Superior temporal gyrus (tissue), 1 donor: ENCODE results near the gene SLC2A13.
"Not testable (repeated sequence)": the region's sequence is repeated elsewhere in the genome, so short reads cannot be mapped to it uniquely, and the experiment has no call there.

ENCODE experiments used
- DNase-seq: peaks from one replicate; pipeline ENCODE4 v3.0.0-alpha.2; 2016; ENCODE audit errors: extremely low spot score

The SLC2A13 gene

DNA sequence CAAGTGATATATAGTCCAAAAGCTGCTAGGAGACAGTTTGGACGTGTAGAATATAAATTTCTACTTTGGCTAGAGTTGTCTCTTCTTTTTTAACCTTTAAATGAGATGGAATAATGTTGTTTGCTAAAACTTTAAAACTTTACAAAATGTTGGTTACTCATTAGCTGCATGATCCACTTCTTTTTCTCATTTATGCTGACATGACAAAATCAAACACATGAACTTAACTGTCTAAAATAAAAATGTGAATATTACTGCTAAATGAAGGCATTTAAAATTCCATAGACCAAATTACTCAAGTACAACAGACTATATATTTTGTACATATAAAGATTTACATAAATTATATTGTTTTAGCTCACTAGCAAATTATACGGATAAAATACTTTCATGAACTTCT, 350.4 kb downstream of the SLC2A13 start:
- no peak for DNase-seq

DNA sequence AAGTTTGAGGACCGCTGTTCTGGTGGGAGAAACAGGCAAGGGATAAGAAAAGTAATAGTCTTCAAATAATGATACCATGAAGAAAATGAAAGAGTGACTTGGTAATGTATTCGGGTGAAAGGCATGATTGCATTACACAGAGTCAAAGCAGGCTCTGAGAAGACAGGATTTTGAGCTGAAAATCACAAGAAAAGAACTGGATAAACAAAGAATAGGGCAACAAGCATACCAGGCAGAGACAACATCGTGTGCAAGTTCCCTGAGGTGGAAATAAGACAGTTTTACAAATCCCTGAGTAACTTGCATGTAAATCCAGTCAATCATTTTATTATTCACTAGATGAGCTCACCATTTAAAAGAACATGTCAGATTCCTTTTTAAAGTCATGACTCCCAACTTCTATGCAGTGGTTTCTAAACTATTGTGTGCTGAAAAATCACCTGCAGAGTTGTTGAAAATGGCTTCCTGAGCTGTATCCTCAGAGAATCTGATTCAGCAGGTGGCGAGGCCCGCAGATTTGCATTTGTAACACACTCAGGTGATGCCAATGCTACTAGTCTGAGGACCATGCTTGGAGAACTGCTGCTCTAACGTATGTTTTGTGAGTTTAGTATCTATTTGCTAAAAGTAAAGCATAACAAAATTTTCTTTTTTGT, 353.3 kb downstream of the SLC2A13 start:
- DNase-seq, result no peak

- not testable (repeated sequence) for DNase-seq
Observed at GRCh38 chr12:39746151-39746550, 359.7 kb downstream of the SLC2A13 start.

GRCh38 chr12:39743655-39744054, 362.2 kb downstream of the SLC2A13 start:
- no peak for DNase-seq

DNA sequence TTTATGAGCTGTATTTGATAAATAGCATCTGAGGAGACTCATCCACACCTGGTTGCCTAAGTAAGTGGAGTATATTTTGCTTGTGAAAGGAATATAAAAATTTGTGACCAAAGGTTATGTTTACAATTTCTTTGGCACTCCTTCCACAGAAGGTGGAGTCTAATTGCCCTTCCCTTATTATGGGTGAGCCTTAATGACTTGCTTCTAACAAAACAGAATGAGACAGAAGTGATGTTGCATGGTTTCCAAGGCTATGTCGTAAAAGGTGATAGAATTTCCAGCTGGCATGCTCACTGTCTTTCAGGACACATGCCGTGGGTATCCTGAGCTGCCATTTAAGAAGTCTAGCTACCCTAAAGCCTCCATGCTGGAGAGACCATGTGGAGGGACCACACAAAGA, 369.5 kb downstream of the SLC2A13 start:
- DNase-seq, result no peak

DNA sequence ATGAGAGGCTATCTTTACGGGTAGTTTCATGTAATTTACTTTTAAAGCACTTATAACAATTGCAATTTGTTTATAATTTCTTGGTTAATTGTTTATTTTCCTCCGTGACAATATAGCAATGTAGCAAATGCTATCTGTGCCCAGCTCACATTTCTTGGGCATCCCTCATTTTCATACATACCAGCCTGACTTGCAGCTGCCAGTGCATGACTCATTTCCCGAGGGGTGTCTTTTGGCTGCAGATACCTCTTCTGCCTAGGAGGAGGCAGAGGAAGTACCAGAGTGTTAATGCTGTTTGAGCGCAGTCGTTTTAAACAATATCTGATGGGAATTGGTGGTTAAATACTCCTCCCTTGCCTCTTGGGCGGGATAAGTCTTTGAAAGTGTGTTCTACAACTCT, 382.1 kb downstream of the SLC2A13 start:
- no peak for DNase-seq

DNA sequence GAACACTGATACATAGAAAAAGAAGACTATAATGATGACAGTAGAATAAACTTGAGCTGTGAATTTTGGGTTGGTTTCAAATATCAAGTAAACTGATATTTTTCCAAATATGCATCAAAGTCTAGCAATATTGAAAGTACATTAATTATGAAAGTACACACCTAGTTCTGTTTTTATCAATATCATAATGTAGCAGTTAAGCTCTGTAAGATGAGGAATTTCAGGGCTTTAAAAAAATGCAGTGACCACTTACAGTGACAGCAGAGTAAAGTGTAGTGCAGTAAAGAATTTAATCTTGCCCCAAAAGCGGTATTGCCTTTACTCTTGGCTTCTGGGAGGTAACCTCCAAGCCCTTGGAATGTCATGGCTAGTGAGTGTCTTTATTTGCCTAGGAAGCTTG, 383.4 kb downstream of the SLC2A13 start:
- no peak for DNase-seq

- DNase-seq, result no peak
Observed at GRCh38 chr12:39713552-39713951, 392.3 kb downstream of the SLC2A13 start.

GRCh38 chr12:39712334-39712733, 393.5 kb downstream of the SLC2A13 start:
- DNase-seq, result no peak
